GM12874 (cell line): ENCODE results near the gene PTGIS.

Experiments
- CTCF ChIP-seq: IDR thresholded peaks from 2 replicates; pipeline ENCODE4 v1.5.1; 2011; ENCODE audit warnings: low read depth, mild to moderate bottlenecking, control low read depth, low read length, moderate library complexity; ENCODE audit not compliant: insufficient read depth

Gene PTGIS

DNA sequence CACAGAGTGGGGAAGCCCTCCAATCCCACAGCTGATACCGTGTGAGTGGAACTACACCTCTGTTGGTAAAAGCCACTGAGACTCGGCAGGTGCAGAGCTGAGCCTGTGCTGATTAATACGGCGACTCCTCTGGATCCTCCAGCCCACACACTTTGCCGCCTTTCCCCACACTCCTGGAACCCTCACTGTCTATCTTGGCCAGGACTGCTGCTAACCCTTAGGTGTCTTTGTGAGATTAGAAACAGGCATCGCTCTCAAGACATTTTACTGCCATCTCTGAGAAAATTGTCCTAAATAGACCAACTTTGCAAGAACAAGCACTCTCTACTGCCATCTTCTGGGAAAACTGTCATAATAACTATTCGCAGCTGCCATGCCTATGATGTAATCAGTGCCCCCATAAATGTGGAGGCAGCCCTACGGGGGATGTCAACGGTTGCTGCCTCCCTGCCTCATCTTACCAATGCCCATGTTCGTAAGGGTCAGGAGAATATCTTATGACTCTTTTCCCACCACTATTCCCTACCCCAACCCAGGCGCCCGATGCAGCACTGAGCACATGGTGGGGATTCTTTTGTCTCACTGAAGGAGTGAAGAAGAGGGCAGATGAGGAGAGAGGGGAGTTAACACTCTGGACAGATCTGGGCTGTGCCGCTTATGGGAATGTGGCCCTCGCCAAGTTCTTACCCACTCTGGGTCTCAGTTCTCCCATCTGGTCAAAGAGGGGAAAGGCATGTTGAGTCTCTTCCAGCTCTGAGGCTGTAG, 59.3 kb downstream of the PTGIS start:
- peak; percentile 50 for TF ChIP-seq CTCF

DNA sequence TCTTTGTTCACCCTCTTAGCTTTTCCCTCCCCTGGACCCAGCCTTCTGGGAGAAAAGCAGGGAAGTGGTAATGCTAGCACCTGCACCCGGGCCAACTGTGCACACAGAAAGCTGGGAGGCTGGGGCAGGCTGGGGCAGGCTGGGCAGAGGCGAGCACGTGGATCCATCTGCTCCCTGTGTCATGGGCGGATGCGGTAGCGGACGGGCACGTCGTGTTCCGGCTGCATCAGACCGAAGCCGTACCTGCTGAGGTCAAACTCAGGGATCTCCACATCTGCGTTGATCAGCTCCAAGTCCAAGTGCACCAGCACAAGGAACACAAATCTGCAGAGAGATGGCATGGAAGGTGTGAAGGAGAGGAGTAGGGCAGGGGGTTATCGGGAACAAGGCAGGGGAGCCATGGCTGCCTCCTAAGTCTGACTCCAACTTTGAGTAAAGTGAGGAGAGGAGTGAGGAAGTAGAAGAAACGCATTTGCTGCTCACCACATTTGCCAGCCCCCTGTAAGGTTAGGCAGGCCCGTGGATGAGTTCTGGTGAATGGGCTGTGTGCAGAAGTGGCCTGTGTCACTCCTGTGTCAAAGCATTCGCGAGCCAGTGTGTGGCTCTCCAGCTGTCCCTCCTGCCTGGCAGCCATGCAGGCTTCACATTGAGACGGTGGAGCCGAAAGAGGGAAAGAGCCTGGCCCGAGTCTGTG, 60.0 kb downstream of the PTGIS start:
- TF ChIP-seq CTCF, result no peak

DNA sequence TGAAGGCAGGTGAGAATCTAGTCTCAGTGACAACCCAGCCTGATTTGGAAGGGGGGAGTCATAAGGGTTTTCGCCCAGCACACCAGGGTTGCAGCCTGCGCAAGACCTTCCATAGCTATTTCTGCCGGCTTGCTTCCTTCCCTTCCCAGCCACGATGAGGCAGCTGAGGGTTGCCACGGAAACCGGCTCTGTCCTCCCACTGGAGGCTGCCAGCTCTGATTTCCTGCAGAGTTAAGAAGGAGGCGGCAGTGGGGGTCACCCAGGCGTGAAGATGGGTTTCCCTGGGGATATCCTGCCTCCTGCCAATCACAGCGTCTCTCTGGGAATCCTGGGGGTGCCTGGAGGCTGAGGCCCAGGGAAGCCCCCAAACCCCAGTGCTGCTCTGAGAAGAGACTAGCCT, 62.4 kb downstream of the PTGIS start:
- no peak for TF ChIP-seq CTCF

DNA sequence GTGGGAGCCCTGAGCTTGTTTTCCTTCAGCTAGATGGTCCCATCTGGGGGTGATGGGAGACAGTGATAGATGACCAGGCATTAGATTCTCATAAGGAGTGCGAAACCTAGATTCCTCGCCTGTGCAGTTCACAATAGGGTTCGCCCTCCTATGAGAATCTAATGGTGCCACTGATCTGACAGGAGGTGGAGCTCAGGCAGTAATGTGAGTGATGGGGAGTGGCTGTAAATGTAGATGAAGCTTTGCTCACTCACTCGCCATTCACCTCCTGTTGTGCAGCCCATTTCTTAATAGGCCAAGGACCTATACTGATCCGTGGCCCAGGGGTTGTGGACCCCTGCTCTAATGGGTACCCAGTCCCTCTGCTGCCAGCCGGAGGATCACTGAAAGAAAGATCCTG, 64.8 kb downstream of the PTGIS start:
- TF ChIP-seq CTCF, result no peak

- TF ChIP-seq CTCF, result no peak
Observed at GRCh38 chr20:49501917-49502316, 66.0 kb downstream of the PTGIS start.

- TF ChIP-seq CTCF, result no peak
Observed at GRCh38 chr20:49497398-49497669, 70.6 kb downstream of the PTGIS start.

DNA sequence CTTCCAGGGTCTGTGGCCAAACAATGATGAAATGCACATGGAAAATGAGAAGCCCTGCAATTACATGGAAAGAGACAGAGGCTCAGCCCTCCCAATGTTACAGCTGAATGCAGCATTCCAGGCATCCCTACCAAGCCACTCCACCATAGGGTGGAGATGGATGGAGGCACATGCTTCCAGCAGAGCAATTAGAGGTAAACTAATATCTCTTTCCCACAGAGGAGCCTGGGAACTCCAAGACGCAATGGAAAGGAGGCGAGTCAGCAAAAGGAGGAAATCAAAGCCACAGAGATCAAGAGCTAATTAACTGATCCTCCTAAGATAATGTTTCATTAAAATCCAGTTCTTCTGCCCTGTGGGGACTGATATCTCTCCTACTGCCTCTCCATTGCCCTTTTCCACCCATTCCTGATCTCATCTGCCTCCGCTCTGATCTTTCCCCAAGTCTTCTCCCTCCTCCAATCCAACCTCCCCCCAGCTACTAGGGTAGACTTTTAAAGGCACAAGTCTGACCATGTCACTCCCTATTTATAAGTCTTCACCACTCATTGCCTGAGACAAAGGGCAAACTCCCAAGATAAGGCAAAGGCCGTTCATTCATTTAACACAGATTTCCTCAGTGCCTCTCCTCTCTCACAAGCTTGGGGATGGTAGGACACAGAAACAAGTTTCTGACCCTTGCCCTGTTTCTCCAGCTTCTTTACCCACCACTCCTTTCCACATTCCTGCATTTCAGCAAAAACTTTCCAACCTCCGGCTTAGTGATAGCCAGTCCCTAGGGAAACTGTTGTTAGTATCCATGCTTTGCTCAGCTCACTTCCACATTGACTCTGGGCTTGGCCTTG, 71.2 kb downstream of the PTGIS start:
- no peak for TF ChIP-seq CTCF
